GM12873 (cell line): Measurements from ENCODE around the gene PLA2G4E.

Experiments used
- TF ChIP-seq, protein P1 (sequence below): IDR thresholded peaks from 2 replicates; pipeline ENCODE4 v1.5.1; 2012; ENCODE audit warnings: low read depth, mild to moderate bottlenecking, moderate library complexity, low read length, control low read depth; ENCODE audit not compliant: insufficient read depth; ENCODE audit errors: missing control alignments

PLA2G4E gene

GRCh38 chr15:41983621-41984571 lies 36.9 kb downstream of the PLA2G4E start:
- TF ChIP-seq, protein P1, sequence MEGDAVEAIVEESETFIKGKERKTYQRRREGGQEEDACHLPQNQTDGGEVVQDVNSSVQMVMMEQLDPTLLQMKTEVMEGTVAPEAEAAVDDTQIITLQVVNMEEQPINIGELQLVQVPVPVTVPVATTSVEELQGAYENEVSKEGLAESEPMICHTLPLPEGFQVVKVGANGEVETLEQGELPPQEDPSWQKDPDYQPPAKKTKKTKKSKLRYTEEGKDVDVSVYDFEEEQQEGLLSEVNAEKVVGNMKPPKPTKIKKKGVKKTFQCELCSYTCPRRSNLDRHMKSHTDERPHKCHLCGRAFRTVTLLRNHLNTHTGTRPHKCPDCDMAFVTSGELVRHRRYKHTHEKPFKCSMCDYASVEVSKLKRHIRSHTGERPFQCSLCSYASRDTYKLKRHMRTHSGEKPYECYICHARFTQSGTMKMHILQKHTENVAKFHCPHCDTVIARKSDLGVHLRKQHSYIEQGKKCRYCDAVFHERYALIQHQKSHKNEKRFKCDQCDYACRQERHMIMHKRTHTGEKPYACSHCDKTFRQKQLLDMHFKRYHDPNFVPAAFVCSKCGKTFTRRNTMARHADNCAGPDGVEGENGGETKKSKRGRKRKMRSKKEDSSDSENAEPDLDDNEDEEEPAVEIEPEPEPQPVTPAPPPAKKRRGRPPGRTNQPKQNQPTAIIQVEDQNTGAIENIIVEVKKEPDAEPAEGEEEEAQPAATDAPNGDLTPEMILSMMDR, result no peak

DNA sequence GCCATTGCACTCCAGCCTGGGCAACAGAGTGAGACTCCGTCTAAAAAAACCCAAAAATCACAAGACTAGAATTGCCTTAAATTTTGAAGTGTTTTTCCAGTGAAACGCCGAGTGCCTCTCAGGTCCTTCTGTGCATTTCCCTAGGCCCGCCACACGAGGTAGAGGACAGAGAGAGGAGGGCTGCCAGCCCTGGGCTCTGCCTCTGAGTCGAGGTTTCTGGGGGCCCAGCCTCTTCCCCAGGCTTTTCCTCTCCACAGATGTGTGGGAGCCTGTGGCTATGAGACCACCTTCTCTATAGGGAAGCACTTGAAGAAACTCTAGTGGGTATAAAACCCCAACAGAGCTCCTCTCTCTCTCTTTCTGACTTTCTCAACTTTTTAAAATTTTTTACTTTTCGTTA lies 37.6 kb downstream of the PLA2G4E start:
- TF ChIP-seq, protein P1, result no peak

DNA sequence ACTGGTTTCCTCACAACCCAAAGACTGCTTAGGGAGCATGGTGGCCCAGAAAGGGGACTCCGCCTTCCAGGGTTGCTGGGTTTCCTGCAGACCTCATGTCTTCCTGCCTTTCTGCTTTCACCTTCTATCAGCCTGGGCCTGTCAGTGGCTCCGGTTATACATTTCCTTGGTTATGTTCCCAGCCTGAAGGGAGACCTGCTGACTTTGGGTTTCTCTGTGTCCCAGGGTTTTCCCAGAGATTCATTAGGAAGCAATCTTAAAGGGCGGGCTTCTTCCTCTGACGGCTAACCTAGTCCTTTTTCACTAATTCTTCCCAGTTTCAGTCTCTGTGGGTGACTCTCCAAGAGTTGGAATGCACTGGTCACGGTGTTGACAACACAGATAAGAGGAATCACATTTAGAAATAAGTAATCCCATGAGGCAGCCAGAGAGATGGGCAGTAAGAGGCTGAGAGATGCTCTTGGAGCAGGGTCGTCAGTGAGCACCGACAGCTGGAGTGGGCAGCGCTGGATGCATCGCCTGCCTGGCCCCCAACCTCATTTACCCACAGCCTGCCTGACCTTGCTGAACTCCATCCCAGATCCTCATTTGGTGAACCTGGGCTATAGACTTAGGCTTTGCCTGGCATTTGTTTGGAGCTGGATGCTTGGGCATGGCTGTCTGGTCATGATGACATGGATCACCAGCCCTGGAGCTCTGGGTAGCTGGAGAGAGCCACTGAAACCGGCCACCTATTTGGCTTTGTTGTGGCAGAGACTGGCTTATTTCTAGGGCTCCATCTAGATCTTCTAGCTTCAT lies 38.5 kb downstream of the PLA2G4E start:
- TF ChIP-seq, protein P1, result no peak

GRCh38 chr15:41981371-41982132 lies 39.3 kb downstream of the PLA2G4E start:
- TF ChIP-seq, protein P1, result no peak

- TF ChIP-seq, protein P1, result no peak
Observed at GRCh38 chr15:41980654-41981323, 40.1 kb downstream of the PLA2G4E start.

GRCh38 chr15:41979493-41980266 lies 41.2 kb downstream of the PLA2G4E start:
- TF ChIP-seq, protein P1, result no peak
